C4-2B (cell line): ENCODE data around the gene KLHL21.

Experiments
- H3K27ac ChIP-seq: fragments of 450-650 bp; 2 replicates; pipeline ENCODE4 v1.5.1; 2017
- CTCF ChIP-seq: fragments of 450-650 bp; conservative IDR thresholded peaks from 2 replicates; pipeline ENCODE4 v1.5.1; 2017; ENCODE audit warnings: mild to moderate bottlenecking
- ZFX ChIP-seq: fragments of 450-650 bp; IDR thresholded peaks from 2 replicates; pipeline ENCODE4 v1.6.1; 2017

KLHL21 gene

GRCh38 chr1:6588128-6588892 lies 14.4 kb downstream of the KLHL21 start:
- H3K27ac ChIP-seq = no peak overlapping the region
- no peak for TF ChIP-seq ZFX

- no peak overlapping the region for H3K27ac ChIP-seq
Measured at GRCh38 chr1:6587261-6588005, 15.2 kb downstream of the KLHL21 start.

GRCh38 chr1:6586404-6586816 lies 16.3 kb downstream of the KLHL21 start:
- no peak overlapping the region for H3K27ac ChIP-seq
- TF ChIP-seq ZFX (no peak), CTCF (no peak)

More at GRCh38 chr1:6587261-6588005, 15.2 kb downstream of the KLHL21 start:
- TF ChIP-seq ZFX = no peak
- TF ChIP-seq CTCF = no peak

- H3K27ac ChIP-seq = no peak overlapping the region
- TF ChIP-seq CTCF = no peak
- no peak for TF ChIP-seq ZFX
Measured at GRCh38 chr1:6585841-6586240, 16.8 kb downstream of the KLHL21 start.

- TF ChIP-seq ZFX = no peak
- no peak for TF ChIP-seq CTCF
- no peak overlapping the region for H3K27ac ChIP-seq
Measured at GRCh38 chr1:6585081-6585722, 17.5 kb downstream of the KLHL21 start.

GRCh38 chr1:6584126-6585080 lies 18.3 kb downstream of the KLHL21 start:
- H3K27ac ChIP-seq = no peak overlapping the region
- TF ChIP-seq ZFX (no peak), CTCF (no peak)

GRCh38 chr1:6582370-6582769 lies 20.3 kb downstream of the KLHL21 start:
- TF ChIP-seq ZFX (no peak), CTCF (no peak)
- H3K27ac ChIP-seq = no peak overlapping the region
